CD4-positive, CD25-positive, alpha-beta regulatory T cell (primary cell): ENCODE data around the gene CACFD1. TPM values are rescaled to one million over a fixed set of nuclear protein-coding genes. Genes with fewer than 3 reads are reported as not detected.

ENCODE experiments used
- ATAC-seq, 2 donors: fragments of 150-1000 bp; cut with Tn5 transposase; one replicate each; pipeline ENCODE4 v1.10.0; 2021; ENCODE audit warnings: low read depth in 2 of 2, moderate number of reproducible peaks in 2 of 2, moderate library complexity in 1 of 2
- DNase-seq, 3 donors: peaks; one replicate each; pipeline versions ENCODE4 v3.0.0 to v3.0.0-alpha.2; 2012 to 2022; ENCODE audit warnings: mixed read lengths in 1 of 3
- H3K27ac ChIP-seq: one replicate; pipeline ENCODE4 v1.7.0; 2013; ENCODE audit warnings: mild to moderate bottlenecking, low read length; ENCODE audit not compliant: insufficient read depth, poor library complexity, severe bottlenecking
- H3K27me3 ChIP-seq: one replicate; pipeline ENCODE4 v1.7.0; 2013; ENCODE audit warnings: low read length; ENCODE audit not compliant: control insufficient read depth, insufficient read depth
- H3K36me3 ChIP-seq: one replicate; pipeline ENCODE4 v1.7.0; 2013; ENCODE audit warnings: mild to moderate bottlenecking, low read length, moderate library complexity; ENCODE audit not compliant: control insufficient read depth, insufficient read depth
- H3K4me1 ChIP-seq: 2 replicates; pipeline ENCODE4 v1.7.0; 2013; ENCODE audit warnings: mild to moderate bottlenecking, low read length; ENCODE audit not compliant: insufficient read depth, control insufficient read depth, poor library complexity, severe bottlenecking
- H3K4me3 ChIP-seq: one replicate; pipeline ENCODE4 v1.7.0; 2013; ENCODE audit warnings: low read depth, mild to moderate bottlenecking, low read length, moderate library complexity
- H3K9me3 ChIP-seq, 2 experiments: 1 replicate in 1 of 2; 2 replicates in 1 of 2; pipeline ENCODE4 v1.7.0; 2013; ENCODE audit warnings: low read length in 2 of 2, mild to moderate bottlenecking in 1 of 2, moderate library complexity in 1 of 2; ENCODE audit not compliant: control insufficient read depth in 2 of 2
- H3K27ac Mint-ChIP-seq, 3 donors: one replicate each; pipeline ENCODE4 v1.8.0; 2020 to 2022; ENCODE audit warnings: mild to moderate bottlenecking in 3 of 3, mixed read lengths in 3 of 3, moderate library complexity in 2 of 3
- H3K27me3 Mint-ChIP-seq: one replicate; pipeline ENCODE4 v1.8.0; 2022; ENCODE audit warnings: mild to moderate bottlenecking, mixed read lengths
- H3K36me3 Mint-ChIP-seq: one replicate; pipeline ENCODE4 v1.8.0; 2020; ENCODE audit warnings: mixed read lengths
- H3K4me1 Mint-ChIP-seq, 4 donors: one replicate each; pipeline ENCODE4 v1.8.0; 2020 to 2022; ENCODE audit warnings: mixed read lengths in 4 of 4, mild to moderate bottlenecking in 1 of 4
- H3K4me3 Mint-ChIP-seq, 4 donors: one replicate each; pipeline ENCODE4 v1.8.0; 2020 to 2022; ENCODE audit warnings: mild to moderate bottlenecking in 4 of 4, mixed read lengths in 4 of 4, moderate library complexity in 3 of 4
- H3K9me3 Mint-ChIP-seq, 7 donors: one replicate each; pipeline ENCODE4 v1.8.0; 2020 to 2022; ENCODE audit warnings: mixed read lengths in 7 of 7, mild to moderate bottlenecking in 3 of 7, moderate library complexity in 2 of 7
- polyA plus RNA-seq, 4 donors: library from polyadenylated mRNA; unstranded; fragments of 300-500 nt; fragmentation: Illumina TruSeq; gene quantifications; one replicate each; pipeline ENCODE4 v1.2.3, GENCODE V29; 2021
- total RNA-seq: library from RNA; stranded (reverse); gene quantifications from one replicate; pipeline ENCODE4 v1.2.3, GENCODE V29; 2022

Gene CACFD1
- total and polyA plus RNA-seq, 5 donors from 2014 or later: 1.2 to 3.0 (median 1.8) TPM

GRCh38 chr9:133510926-133511505, 51.2 kb downstream of the CACFD1 start:
- Mint-ChIP-seq H3K4me1 (peaks cover 0 to 31% (median 8%) of the 10 kb centered on the region in 4 donors), H3K27ac (peak overlapping the region in 2 of 3 donors; percentile 71 to 93), H3K4me3 (no peak overlapping the region)

GRCh38 chr9:133511607-133512006, 51.8 kb downstream of the CACFD1 start:
- H3K4me3 ChIP-seq: no peak overlapping the region
- H3K27ac ChIP-seq: no peak overlapping the region
- H3K27ac Mint-ChIP-seq: no peak overlapping the region
- ATAC-seq: no peak
- H3K9me3 Mint-ChIP-seq: no peaks in the 10 kb centered on the region
- peaks cover 18% of the 10 kb centered on the region for H3K4me1 ChIP-seq
- H3K36me3 ChIP-seq: no peaks in the 10 kb centered on the region
- H3K9me3 ChIP-seq: no peaks in the 10 kb centered on the region
- no peaks in the 10 kb centered on the region for H3K36me3 Mint-ChIP-seq
- no peaks in the 10 kb centered on the region for H3K27me3 ChIP-seq
- no peak overlapping the region for H3K4me3 Mint-ChIP-seq
- peaks cover 0 to 31% (median 8%) of the 10 kb centered on the region in 4 donors for H3K4me1 Mint-ChIP-seq
- no peak for DNase-seq
- H3K27me3 Mint-ChIP-seq: no peaks in the 10 kb centered on the region

More at GRCh38 chr9:133510926-133511505, 51.2 kb downstream of the CACFD1 start:
- ATAC-seq (no peak), DNase-seq (no peak)
- Histone ChIP-seq H3K27ac (no peak overlapping the region), H3K27me3 (no peaks in the 10 kb centered on the region), H3K4me3 (no peak overlapping the region), H3K36me3 (no peaks in the 10 kb centered on the region), H3K4me1 (peaks cover 18% of the 10 kb centered on the region), H3K9me3 (no peaks in the 10 kb centered on the region)
- no peaks in the 10 kb centered on the region for H3K27me3 Mint-ChIP-seq
- no peaks in the 10 kb centered on the region for H3K9me3 Mint-ChIP-seq
- no peaks in the 10 kb centered on the region for H3K36me3 Mint-ChIP-seq

GRCh38 chr9:133512253-133513213, 52.8 kb downstream of the CACFD1 start:
- no peaks in the 10 kb centered on the region for H3K27me3 ChIP-seq
- no peak overlapping the region for H3K27ac ChIP-seq
- no peak for DNase-seq
- H3K4me3 ChIP-seq: no peak overlapping the region
- H3K9me3 Mint-ChIP-seq: no peaks in the 10 kb centered on the region
- peaks cover 18% of the 10 kb centered on the region for H3K4me1 ChIP-seq
- no peaks in the 10 kb centered on the region for H3K27me3 Mint-ChIP-seq
- H3K9me3 ChIP-seq: no peaks in the 10 kb centered on the region
- H3K27ac Mint-ChIP-seq: no peak overlapping the region
- H3K4me3 Mint-ChIP-seq: no peak overlapping the region
- no peaks in the 10 kb centered on the region for H3K36me3 Mint-ChIP-seq
- no peaks in the 10 kb centered on the region for H3K36me3 ChIP-seq
- no peak for ATAC-seq
- peaks cover 0 to 27% (median 8%) of the 10 kb centered on the region in 4 donors for H3K4me1 Mint-ChIP-seq

- H3K27ac Mint-ChIP-seq: no peak overlapping the region
- Histone ChIP-seq H3K4me1 (peaks cover 14% of the 10 kb centered on the region), H3K9me3 (no peaks in the 10 kb centered on the region), H3K27ac (no peak overlapping the region), H3K36me3 (no peaks in the 10 kb centered on the region), H3K27me3 (no peaks in the 10 kb centered on the region), H3K4me3 (no peak overlapping the region)
- H3K4me3 Mint-ChIP-seq: no peak overlapping the region
- H3K9me3 Mint-ChIP-seq: no peaks in the 10 kb centered on the region
- peaks cover 0 to 21% (median 7%) of the 10 kb centered on the region in 4 donors for H3K4me1 Mint-ChIP-seq
- DNase-seq (no peak), ATAC-seq (no peak)
- no peaks in the 10 kb centered on the region for H3K27me3 Mint-ChIP-seq
- H3K36me3 Mint-ChIP-seq: no peaks in the 10 kb centered on the region
Observed at GRCh38 chr9:133513214-133514100, 53.7 kb downstream of the CACFD1 start.

GRCh38 chr9:133514460-133515239, 54.9 kb downstream of the CACFD1 start:
- no peak for DNase-seq
- H3K27me3 Mint-ChIP-seq: no peaks in the 10 kb centered on the region

GRCh38 chr9:133515240-133515610, 55.4 kb downstream of the CACFD1 start:
- ATAC-seq: no peak
- H3K27me3 ChIP-seq: no peaks in the 10 kb centered on the region
- H3K36me3 ChIP-seq: no peaks in the 10 kb centered on the region
- H3K9me3 Mint-ChIP-seq: no peaks in the 10 kb centered on the region
- H3K4me3 ChIP-seq: no peak overlapping the region
- no peak overlapping the region for H3K4me3 Mint-ChIP-seq
- peaks cover 0 to 4% (median 0%) of the 10 kb centered on the region in 4 donors for H3K4me1 Mint-ChIP-seq
- H3K27me3 Mint-ChIP-seq: no peaks in the 10 kb centered on the region
- no peaks in the 10 kb centered on the region for H3K4me1 ChIP-seq
- no peaks in the 10 kb centered on the region for H3K36me3 Mint-ChIP-seq
- no peaks in the 10 kb centered on the region for H3K9me3 ChIP-seq
- H3K27ac Mint-ChIP-seq: no peak overlapping the region
- no peak for DNase-seq
- H3K27ac ChIP-seq: no peak overlapping the region

More at GRCh38 chr9:133514460-133515239, 54.9 kb downstream of the CACFD1 start:
- Histone ChIP-seq H3K4me3 (no peak overlapping the region), H3K9me3 (no peaks in the 10 kb centered on the region), H3K27me3 (no peaks in the 10 kb centered on the region), H3K4me1 (peaks cover 2% of the 10 kb centered on the region), H3K36me3 (no peaks in the 10 kb centered on the region), H3K27ac (no peak overlapping the region)
- Mint-ChIP-seq H3K4me3 (no peak overlapping the region), H3K27ac (no peak overlapping the region), H3K9me3 (no peaks in the 10 kb centered on the region), H3K4me1 (peaks cover 0 to 9% (median under 1%) of the 10 kb centered on the region in 4 donors), H3K36me3 (no peaks in the 10 kb centered on the region)
- ATAC-seq: no peak
